ENCODE data around the gene MARCHF4.

- TF ChIP-seq CTCF (IDR thresholded peaks at IDR 0.05) (no peak), EP300 (IDR thresholded peaks at IDR 0.05; ENCODE audit: low read depth) (no peak), POLR2A (IDR thresholded peaks at IDR 0.05) (no peak)
Observed at GRCh38 chr2:216350214-216350791, 22.0 kb downstream of the MARCHF4 start.
